AG04450 (cell line): ENCODE data around the gene YTHDC2. TPM values are rescaled to one million over a fixed set of nuclear protein-coding genes. Genes with fewer than 3 reads are reported as not detected.

Source experiments
- CTCF ChIA-PET: fragments of 300-600, 350-600 bp; formaldehyde crosslinking; extraction: SDS; loops from one replicate; lab custom pipeline; 2022; ENCODE audit warnings: antibody characterized with exemption, inconsistent platforms; lab: Charles Lee
- POLR2A ChIA-PET: fragments of 350-600 bp; formaldehyde crosslinking; extraction: SDS; loops from one replicate; lab custom pipeline; 2021; ENCODE audit warnings: antibody characterized with exemption, inconsistent platforms; lab: Yijun Ruan, JAX
- DNase-seq: peaks from one replicate; pipeline ENCODE4 v3.0.0-alpha.2; 2011; ENCODE audit warnings: low read depth, low spot score
- H3K27ac ChIP-seq: one replicate; pipeline ENCODE4 v1.5.1; 2012; ENCODE audit warnings: low read depth, low read length, control low read depth
- H3K27me3 ChIP-seq: one replicate; pipeline ENCODE4 v1.6.0; 2012; ENCODE audit warnings: low read length; ENCODE audit not compliant: control insufficient read depth, insufficient read depth
- H3K4me3 ChIP-seq: 2 replicates; pipeline ENCODE4 v1.5.1; 2011; ENCODE audit warnings: mild to moderate bottlenecking, low read depth, low read length, control low read depth
- H3K9me3 ChIP-seq: 2 replicates; pipeline ENCODE4 v1.5.1; 2012; ENCODE audit warnings: low read length; ENCODE audit not compliant: control insufficient read depth, insufficient read depth
- CTCF ChIP-seq: IDR thresholded peaks from 2 replicates; pipeline ENCODE4 v1.5.1; 2011; ENCODE audit warnings: low read depth, low read length, control low read depth, inconsistent platforms
- polyA plus RNA-seq: library from polyadenylated mRNA; depleted of rRNA; stranded (reverse); fragments of >200 nt; gene quantifications from 2 replicates; pipeline ENCODE4 v1.2.3, GENCODE V29; 2011

YTHDC2 gene
- polyA plus RNA-seq, 1 experiment = 10.7 TPM

DNA sequence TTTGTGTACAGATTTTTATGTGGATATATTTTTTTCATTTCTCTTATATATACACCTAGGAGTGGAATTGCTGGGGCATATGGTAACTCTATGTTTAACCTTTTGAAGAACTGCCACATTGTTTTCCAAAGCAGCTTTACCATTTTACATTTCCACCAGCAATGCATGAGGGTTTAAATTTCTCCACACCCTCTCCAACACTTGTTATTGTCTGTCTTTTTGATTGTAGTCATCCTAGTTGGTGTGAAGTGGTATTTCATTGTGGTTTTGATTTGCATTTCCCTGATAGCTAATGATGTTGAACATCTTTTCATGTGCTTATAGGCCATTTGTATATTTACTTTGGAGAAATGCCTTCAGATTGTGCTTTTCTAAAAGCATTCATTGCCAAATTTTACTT lies 39.1 kb downstream of the YTHDC2 start:
- Histone ChIP-seq H3K9me3 (no peaks in the 10 kb centered on the region), H3K4me3 (no peak overlapping the region), H3K27ac (no peak overlapping the region), H3K27me3 (no peaks in the 10 kb centered on the region)
- ChIA-PET POLR2A (no interaction called here), CTCF (interaction anchor here (1.2 kb wide), 1 partner anchor 557 kb away, joined by 8 read pairs; no protein-coding TSS in a partner anchor)
- TF ChIP-seq CTCF = no peak
- DNase-seq = no peak

DNA sequence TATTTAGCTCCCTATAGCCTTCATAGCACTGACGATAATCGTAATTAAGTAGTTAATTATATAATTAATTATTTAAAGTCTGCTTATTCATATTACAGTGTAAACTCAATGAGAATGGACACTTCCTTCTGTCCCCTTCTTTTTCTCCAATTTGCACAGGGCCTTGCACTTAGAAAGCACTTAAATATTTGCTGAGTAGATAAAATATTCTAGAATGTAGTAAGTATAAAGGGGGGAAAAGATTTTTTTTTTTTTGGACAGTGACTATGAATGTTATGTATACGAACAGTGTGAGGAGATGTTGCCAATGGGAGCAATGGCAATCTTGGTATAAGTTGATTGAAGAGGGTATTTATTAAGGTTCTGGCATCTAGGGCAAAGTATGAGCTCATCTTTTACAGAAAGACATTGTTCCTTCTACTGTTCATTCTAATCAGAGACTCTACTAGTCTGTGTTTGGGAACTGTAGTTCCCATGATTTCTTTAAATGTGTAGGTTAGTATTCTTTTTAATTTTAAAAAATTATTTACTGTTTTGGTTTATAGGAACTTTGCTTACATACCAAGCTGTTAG lies 49.4 kb downstream of the YTHDC2 start:
- Histone ChIP-seq H3K4me3 (no peak overlapping the region), H3K27me3 (no peaks in the 10 kb centered on the region), H3K27ac (no peak overlapping the region), H3K9me3 (no peaks in the 10 kb centered on the region)
- no peak for TF ChIP-seq CTCF
- CTCF ChIA-PET = interaction anchor here (1.1 to 1.2 kb wide), 2 partner anchors 43 to 567 kb away, joined by 4 to 6 read pairs; no protein-coding TSS in a partner anchor
- POLR2A ChIA-PET = no interaction called here
- no peak for DNase-seq

DNA sequence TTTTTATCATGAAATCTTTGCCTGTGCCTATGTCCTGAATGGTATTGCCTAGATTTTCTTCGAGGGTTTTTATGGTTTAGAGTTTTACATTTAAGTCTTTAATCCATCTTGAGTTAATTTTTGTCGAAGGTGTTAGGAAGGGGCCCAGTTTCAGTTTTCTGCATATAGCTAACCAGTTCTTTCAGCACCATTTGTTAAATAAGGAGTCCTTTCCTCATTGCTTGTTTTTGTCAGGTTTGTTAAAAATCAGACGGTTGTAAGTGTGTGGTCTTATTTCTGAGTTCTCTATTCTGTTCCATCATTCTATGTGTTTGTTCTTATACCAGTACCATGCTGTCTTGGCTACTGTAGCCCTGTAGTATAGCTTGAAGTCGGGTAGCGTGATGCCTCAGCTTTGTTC lies 55.9 kb downstream of the YTHDC2 start:
- no peak for DNase-seq
- CTCF ChIA-PET = no interaction called here
- Histone ChIP-seq H3K4me3 (no peak overlapping the region), H3K27ac (no peak overlapping the region), H3K9me3 (no peaks in the 10 kb centered on the region), H3K27me3 (no peaks in the 10 kb centered on the region)
- POLR2A ChIA-PET = no interaction called here
- no peak for TF ChIP-seq CTCF

DNA sequence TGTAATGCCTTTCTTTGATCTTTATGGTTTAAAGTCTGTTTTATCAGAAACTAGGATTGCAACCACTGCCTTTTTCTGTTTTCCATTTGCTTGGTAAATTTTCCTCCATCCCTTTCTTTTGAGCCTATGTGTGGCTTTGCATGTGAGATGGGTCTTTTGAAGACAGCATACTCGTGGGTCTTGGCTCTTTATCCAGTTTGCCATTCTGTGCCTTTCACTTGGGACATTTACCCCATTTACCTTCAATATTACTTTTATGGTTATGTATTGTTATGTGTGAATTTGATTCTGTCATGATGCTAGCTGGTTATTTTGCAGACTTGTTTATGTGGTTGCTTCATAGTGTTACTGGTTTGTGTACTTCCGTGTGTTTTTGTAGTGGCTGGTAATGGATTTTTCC lies 59.2 kb downstream of the YTHDC2 start:
- H3K27me3 ChIP-seq = no peaks in the 10 kb centered on the region
- DNase-seq = no peak
- no peak overlapping the region for H3K4me3 ChIP-seq
- no peaks in the 10 kb centered on the region for H3K9me3 ChIP-seq
- CTCF ChIA-PET = no interaction called here
- H3K27ac ChIP-seq = no peak overlapping the region
- POLR2A ChIA-PET = no interaction called here
- TF ChIP-seq CTCF = no peak

DNA sequence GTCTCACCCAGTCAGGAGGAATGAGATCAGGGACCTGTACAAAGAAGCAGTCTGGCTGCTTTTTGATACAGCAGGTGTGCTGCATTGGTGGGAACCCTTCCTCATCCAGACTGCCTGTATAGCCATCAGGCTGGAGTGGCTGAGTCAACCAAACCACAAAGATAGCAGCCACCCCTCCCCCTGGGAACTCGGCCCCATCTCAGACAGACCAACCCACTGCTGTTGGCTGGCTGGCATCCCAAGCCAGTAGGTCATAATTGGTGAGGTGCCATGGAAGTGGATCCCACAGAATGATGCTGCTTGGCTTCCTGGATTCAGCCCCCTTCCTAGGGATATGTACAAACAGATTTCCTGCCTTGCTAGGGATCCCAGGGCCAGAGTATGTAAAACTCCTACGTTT lies 60.9 kb downstream of the YTHDC2 start:
- no peak overlapping the region for H3K27ac ChIP-seq
- no peak overlapping the region for H3K4me3 ChIP-seq
- CTCF ChIA-PET = no interaction called here
- H3K9me3 ChIP-seq = no peaks in the 10 kb centered on the region
- DNase-seq = peak; percentile 76
- POLR2A ChIA-PET = no interaction called here
- H3K27me3 ChIP-seq = no peaks in the 10 kb centered on the region
- TF ChIP-seq CTCF = no peak
